ENCODE measurements around the gene SERPINA12. TPM values are rescaled to one million over a fixed set of nuclear protein-coding genes. Genes with fewer than 3 reads are reported as not detected.

The SERPINA12 gene
- total and polyA plus RNA-seq, 2 of the 13 experiments (the other 11 are each of a cell fraction or from before 2014, with no cell fraction given), result 0.08 TPM; not detected in 1

GRCh38 chr14:94522115-94522724 is 13.0 kb upstream of the SERPINA12 start (continued):
- TF ChIP-seq ZBTB34 (CRISPR knock-in tag; IDR thresholded peaks at IDR 0.05) (peak; percentile 69; the same call in 1 of the 2 replicates), SATB2 (CRISPR knock-in tag; IDR thresholded peaks at IDR 0.05) (no peak), ATF7 (IDR thresholded peaks at IDR 0.05) (no peak), ATF7 (CRISPR knock-in tag; IDR thresholded peaks at IDR 0.05) (peak; percentile 77; the same call in 1 of the 2 replicates), ZNF570 (CRISPR knock-in tag; IDR thresholded peaks at IDR 0.05; ENCODE audit: borderline replicate concordance) (no peak), ELF3 (CRISPR knock-in tag; IDR thresholded peaks at IDR 0.05) (peak; percentile 78), CC2D1A (CRISPR knock-in tag; IDR thresholded peaks at IDR 0.05) (no peak), GRHL1 (CRISPR knock-in tag; conservative IDR thresholded peaks at IDR 0.05) (no peak), ZNF737 (CRISPR knock-in tag; IDR thresholded peaks at IDR 0.05; ENCODE audit: borderline replicate concordance) (no peak), ZNF547 (CRISPR knock-in tag; IDR thresholded peaks at IDR 0.05) (no peak), DMAP1 (CRISPR knock-in tag; IDR thresholded peaks at IDR 0.05) (peak; percentile 48; the same call in 1 of the 2 replicates), ZNF607 (CRISPR knock-in tag; IDR thresholded peaks at IDR 0.05; ENCODE audit: borderline replicate concordance) (0 out of 2 replicates have a peak, but pooled peaks have one; percentile 70), ZNF652 (CRISPR knock-in tag; IDR thresholded peaks at IDR 0.05; ENCODE audit: borderline replicate concordance, low read depth) (peak; percentile 40; the same call in 1 of the 2 replicates), ZNF414 (CRISPR knock-in tag; IDR thresholded peaks at IDR 0.05) (0 out of 2 replicates have a peak, but pooled peaks have one; percentile 25), ZNF720 (CRISPR knock-in tag; IDR thresholded peaks at IDR 0.05) (no peak), SP140L (CRISPR knock-in tag; IDR thresholded peaks at IDR 0.05; ENCODE audit: borderline replicate concordance) (no peak), ZSCAN22 (CRISPR knock-in tag; IDR thresholded peaks at IDR 0.05) (no peak)
- TF ChIP-seq, protein P1, sequence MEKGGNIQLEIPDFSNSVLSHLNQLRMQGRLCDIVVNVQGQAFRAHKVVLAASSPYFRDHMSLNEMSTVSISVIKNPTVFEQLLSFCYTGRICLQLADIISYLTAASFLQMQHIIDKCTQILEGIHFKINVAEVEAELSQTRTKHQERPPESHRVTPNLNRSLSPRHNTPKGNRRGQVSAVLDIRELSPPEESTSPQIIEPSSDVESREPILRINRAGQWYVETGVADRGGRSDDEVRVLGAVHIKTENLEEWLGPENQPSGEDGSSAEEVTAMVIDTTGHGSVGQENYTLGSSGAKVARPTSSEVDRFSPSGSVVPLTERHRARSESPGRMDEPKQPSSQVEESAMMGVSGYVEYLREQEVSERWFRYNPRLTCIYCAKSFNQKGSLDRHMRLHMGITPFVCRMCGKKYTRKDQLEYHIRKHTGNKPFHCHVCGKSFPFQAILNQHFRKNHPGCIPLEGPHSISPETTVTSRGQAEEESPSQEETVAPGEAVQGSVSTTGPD (CRISPR knock-in tag; IDR thresholded peaks at IDR 0.05), result no peak
- TF ChIP-seq, protein P2, sequence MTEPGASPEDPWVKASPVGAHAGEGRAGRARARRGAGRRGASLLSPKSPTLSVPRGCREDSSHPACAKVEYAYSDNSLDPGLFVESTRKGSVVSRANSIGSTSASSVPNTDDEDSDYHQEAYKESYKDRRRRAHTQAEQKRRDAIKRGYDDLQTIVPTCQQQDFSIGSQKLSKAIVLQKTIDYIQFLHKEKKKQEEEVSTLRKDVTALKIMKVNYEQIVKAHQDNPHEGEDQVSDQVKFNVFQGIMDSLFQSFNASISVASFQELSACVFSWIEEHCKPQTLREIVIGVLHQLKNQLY (CRISPR knock-in tag; IDR thresholded peaks at IDR 0.05), result peak; percentile 82; the same call in 1 of the 2 replicates

All from HepG2 (cell line).